Measurements from ENCODE around the gene L1TD1. TPM values are rescaled to one million over a fixed set of nuclear protein-coding genes. Genes with fewer than 3 reads are reported as not detected.
A peak's percentile ranks its signal among the peaks of the same experiment; 100 is the strongest.

L1TD1 gene
- total and polyA plus RNA-seq, 2 of the 13 experiments (the other 11 are each of a cell fraction or from before 2014, with no cell fraction given) = not detected

- DNase-seq (ENCODE audit: low spot score) (no peak), ATAC-seq (no peak), FAIRE-seq (no peak)
- peak overlapping the region; percentile 36; the same call in 1 of the 2 replicates for H3K9ac ChIP-seq (ENCODE audit: insufficient read depth, low read depth, low read length)
- TF ChIP-seq ZNF687 (CRISPR knock-in tag; IDR thresholded peaks at IDR 0.05) (0 out of 2 replicates have a peak, but pooled peaks have one; percentile 7), AGO2 (optimal IDR thresholded peaks at IDR 0.05; ENCODE audit: low read depth, low read length) (no peak), FOXO4 (CRISPR knock-in tag; conservative IDR thresholded peaks at IDR 0.05) (no peak), ZNF777 (CRISPR knock-in tag; IDR thresholded peaks at IDR 0.05) (0 out of 2 replicates have a peak, but pooled peaks have one; percentile 9), ZNF770 (CRISPR knock-in tag; IDR thresholded peaks at IDR 0.05) (peak; percentile 72; the same call in 1 of the 2 replicates)
- WGBS (ENCODE audit: low lambda C conversion rate) = 76% methylated on average over 9 of the region's 9 CpGs
- no TSS peak for BruUV-seq (replicated peaks)
- H3K27ac ChIP-seq (ENCODE audit: extremely low read length, insufficient read depth, low read length) = peak overlapping the region; percentile 86
- no peaks in the 10 kb centered on the region for H3K9me3 ChIP-seq (ENCODE audit: low read length)
- H4K20me1 ChIP-seq (ENCODE audit: insufficient read depth, low read length) = no peaks in the 10 kb centered on the region
- peaks cover 84% of the 10 kb centered on the region for H3K4me1 ChIP-seq (ENCODE audit: insufficient read depth, low read length)
- CTCF ChIA-PET (ENCODE audit: low intra/inter-chr PET ratio, low total read pairs) = no interaction called here
- intact Hi-C loops (cut with micrococcal nuclease; ENCODE audit: unreplicated experiment) = no loop called here
- POLR2A ChIA-PET = interaction anchor here (0.6 kb wide), 1 partner anchor 9 kb away, joined by 3 read pairs; no protein-coding TSS in a partner anchor
- no peaks in the 10 kb centered on the region for H3K79me2 ChIP-seq (ENCODE audit: insufficient read depth, low read length)
- in situ Hi-C loops (cut with HindIII; ENCODE audit: extremely low pct_ligation_motif_present, low pct_unique_long_range_greater_than_20kb) = no loop called here
- H3K4me2 ChIP-seq (ENCODE audit: low read depth, low read length) = peak overlapping the region; percentile 55
- no peak overlapping the region for H2AFZ ChIP-seq (ENCODE audit: low read length)
- H3K4me3 ChIP-seq (replicated peaks in 1 of 3; ENCODE audit: insufficient read depth in 1 of 3, low read depth in 2 of 3, low read length in 3 of 3) = no peak overlapping the region
- H3K27me3 ChIP-seq (ENCODE audit: control insufficient read depth in 1 of 2, insufficient read depth in 2 of 2, low read length in 2 of 2) = no peaks in the 10 kb centered on the region
- no peaks in the 10 kb centered on the region for H3K36me3 ChIP-seq (replicated peaks in 1 of 2; ENCODE audit: control insufficient read depth in 1 of 2, insufficient read depth in 2 of 2, low read length in 2 of 2)
Observed at GRCh38 chr1:62238507-62238906, 43.9 kb downstream of the L1TD1 start.
